Stimulated activated CD8-positive, alpha-beta memory T cell treated with anti-CD3 and anti-CD28 coated beads, Interleukin-7, amount 100 ng/mL, for 4 hours (primary cell): Measurements from ENCODE around the gene GGCT.
"Not testable (repeated sequence)": the region's sequence is repeated elsewhere in the genome, so short reads cannot be mapped to it uniquely, and the experiment has no call there.

Experiments used
- DNase-seq, 2 donors: peaks; one replicate each; pipeline ENCODE4 v3.0.0-alpha.2; 2020; ENCODE audit warnings: low read depth in 2 of 2

The GGCT gene

DNA sequence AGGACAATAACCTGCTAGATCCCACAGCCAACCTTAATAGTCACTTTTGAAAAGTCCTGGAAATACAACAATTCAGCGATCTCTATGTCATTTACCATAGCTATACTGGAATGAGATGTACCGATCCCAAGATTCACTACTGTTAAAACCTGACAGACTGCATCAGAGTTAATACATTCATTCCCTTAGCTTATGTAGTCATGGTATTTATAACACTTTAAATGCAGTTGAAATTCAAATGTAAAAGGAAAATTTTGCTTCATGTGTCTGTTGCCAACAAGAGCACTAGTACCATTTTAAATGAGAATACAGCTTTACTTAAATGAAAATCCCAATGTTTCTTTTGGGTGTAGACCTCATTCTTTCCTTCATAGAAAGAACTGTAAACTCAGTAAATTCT is 11.1 kb upstream of the GGCT start:
- no peak for DNase-seq

DNA sequence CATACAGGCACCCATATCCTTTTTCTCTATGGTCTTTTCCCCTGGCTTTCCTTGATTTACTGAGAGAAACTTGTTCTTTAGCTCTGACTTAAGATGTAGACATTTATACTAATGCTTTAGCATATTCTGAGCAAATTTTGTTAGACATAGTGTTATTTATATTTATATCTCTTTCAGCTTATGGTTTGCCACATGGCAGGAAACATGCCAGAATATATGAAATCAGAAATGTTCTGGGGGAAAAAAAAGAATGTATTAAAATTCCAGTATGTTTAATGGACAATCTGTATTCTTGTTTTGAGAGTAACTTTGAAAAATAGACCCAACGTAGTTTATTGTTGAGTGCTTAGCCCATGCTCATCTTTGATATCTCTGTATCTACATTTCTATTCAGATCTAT is 10.1 kb upstream of the GGCT start:
- DNase-seq: no peak

- no peak for DNase-seq
Observed at GRCh38 chr7:30514177-30514576, 9.5 kb upstream of the GGCT start.

DNA sequence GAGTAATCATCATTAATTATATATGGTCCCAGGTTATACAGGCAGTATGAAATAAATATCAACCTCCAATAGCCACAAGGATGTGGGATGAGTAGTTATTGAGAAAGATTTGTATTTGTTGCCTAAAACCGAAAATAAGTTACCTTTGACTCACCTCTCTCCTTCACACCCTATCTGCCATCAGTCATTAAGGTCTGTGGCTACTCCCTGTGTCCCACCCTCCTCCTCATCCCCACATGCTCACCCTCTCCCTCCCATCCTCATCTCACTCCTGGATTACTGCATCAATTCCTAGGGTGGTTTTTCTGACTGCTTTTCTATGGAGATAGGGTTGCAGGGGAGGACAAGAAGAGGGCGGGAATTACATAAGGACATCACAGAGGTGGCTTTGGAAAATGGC is 9.1 kb upstream of the GGCT start:
- no peak for DNase-seq

GRCh38 chr7:30511973-30512662 is 7.5 kb upstream of the GGCT start:
- no peak for DNase-seq

- DNase-seq: no peak
Observed at GRCh38 chr7:30511494-30511893, 6.9 kb upstream of the GGCT start.

GRCh38 chr7:30510124-30511075 is 5.8 kb upstream of the GGCT start:
- DNase-seq: no peak

DNA sequence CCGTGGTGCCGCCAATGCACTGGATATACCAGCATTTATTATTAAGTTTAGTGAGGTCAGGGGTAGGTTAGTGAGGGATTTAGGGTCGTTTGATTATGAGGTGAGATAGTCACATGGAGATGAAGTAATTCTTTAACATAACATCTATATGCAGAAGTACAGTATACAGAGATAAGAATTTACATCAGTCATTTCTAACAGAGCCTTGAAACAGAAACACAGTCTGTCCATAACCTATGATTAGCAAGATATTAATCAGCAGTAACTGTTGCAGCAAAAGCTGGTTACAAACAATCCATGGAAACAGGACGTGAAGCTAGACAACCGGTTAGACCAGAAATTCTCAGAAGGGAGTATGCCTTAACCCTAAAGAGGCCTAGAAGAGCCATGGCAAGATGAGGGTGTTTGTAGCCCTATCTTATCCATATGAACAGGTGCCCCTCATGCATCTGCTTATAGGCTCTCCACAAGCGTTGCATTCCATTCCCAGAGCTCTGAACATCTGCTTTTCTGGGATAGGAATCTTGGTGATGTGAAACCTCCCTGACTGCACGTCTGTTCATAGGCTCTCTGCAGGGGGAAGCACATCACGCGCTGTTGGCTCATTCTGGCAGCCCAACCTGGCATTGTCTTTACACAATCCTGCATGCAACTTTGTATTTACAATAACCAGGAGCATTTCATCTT is 4.7 kb upstream of the GGCT start:
- not testable (repeated sequence) for DNase-seq

GRCh38 chr7:30507346-30507900 is 2.8 kb upstream of the GGCT start:
- DNase-seq: not testable (repeated sequence)

DNA sequence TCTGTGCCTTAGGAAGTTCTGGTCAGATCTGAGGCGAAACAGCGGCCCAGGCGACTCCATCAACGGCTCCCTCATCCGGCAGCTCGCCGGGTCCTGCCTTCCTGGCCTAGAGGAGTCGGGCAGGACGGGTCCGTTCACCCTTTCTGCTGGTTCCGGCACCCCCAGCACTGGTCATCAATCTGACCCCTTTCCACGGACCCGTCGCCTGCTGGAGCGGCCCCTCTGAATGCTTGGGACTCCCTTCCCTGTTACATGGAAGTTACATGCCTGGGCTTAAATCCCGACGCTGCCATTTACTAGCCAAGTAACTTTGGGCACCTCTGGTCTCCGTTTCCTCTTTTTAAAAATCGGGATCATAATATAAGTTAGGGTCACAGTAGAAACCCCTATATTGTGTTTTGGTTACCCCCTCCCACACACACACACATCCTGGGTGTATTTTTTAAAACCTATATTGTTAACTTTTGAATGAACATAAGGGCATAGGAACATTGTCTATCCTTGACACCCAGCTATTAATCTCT is 607 bp upstream of the GGCT start:
- no peak for DNase-seq

DNA sequence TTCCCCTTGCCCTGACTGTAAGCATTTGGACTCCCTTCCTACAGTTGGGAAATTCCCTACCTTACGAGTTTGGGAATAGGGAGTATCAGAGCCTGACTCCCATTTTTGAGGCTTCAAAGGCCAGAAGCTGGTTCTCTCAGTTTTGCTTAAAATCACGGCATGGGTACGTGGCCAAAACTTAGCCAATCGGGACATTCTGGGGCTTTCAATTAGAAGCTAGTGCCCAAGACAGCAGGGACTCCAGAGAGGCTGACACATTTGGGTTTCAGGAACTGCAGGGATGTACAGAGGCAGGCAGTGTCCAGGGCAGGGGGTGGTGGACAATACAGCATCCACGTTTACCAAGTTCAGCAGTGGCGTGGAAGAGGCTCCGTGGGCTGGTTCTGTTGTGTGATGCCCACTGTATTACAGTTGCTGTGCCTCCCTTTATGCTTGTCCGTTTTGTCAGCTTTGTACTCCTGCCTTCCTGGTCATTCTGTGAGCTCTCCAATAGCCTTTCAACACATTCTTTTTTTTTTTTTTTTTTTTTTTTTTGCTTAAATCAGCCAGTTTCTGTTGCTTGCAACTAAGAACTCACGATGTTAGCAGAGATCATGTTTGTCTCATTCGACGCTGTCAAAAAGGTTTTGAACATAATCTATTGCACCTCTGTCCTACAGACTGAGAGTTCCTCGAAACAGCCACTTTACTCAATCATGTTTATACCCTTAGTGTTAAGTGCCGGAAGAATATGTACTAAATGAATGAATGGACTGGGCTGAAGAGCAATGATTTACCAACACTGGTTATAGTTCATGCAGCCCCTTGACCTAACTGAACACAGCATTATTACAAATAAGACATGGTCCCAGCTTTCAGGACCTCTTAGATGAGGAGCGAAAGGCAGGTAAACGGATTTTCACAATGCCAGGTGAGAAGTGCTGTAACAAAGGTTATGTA is 1.1 kb downstream of the GGCT start:
- DNase-seq: no peak

GRCh38 chr7:30502470-30503251 is 2.0 kb downstream of the GGCT start:
- DNase-seq: no peak

- no peak for DNase-seq
Observed at GRCh38 chr7:30501264-30501663, 3.4 kb downstream of the GGCT start.

DNA sequence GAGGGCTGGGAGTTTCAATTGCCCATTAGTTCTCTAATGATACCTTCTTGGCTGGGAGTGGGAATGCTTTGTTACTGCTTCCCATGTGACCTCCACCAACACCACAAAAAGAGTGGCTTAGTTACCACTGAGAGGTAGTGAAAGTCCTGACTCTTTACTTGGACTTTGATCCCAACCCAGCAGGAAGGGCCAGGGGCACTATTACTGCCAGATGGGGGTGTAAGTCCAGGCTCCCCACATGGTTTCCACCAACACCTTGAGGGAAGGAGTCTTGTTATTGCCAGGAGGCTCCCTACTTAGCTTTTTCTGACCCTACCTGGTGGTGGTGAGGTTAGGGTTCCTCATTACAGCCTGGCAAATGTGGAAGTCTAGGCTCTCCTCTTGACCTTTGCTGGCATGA is 11.4 kb downstream of the GGCT start:
- no peak for DNase-seq

- DNase-seq: no peak
Observed at GRCh38 chr7:30491417-30491816, 13.2 kb downstream of the GGCT start.

GRCh38 chr7:30487371-30487770 is 17.3 kb downstream of the GGCT start:
- DNase-seq: no peak

GRCh38 chr7:30485667-30486066 is 19.0 kb downstream of the GGCT start:
- no peak for DNase-seq

- DNase-seq: not testable (repeated sequence)
Observed at GRCh38 chr7:30481416-30481815, 23.2 kb downstream of the GGCT start.

- DNase-seq: no peak
Observed at GRCh38 chr7:30479202-30480120, 25.2 kb downstream of the GGCT start.
